GM19239 (cell line): ENCODE results near the gene SMARCA4.
"Not testable (repeated sequence)": the region's sequence is repeated elsewhere in the genome, so short reads cannot be mapped to it uniquely, and the experiment has no call there.

ENCODE experiments used
- DNase-seq: peaks from one replicate; pipeline ENCODE4 v3.0.0; 2011; ENCODE audit warnings: low spot score; ENCODE audit not compliant: insufficient read length
- FAIRE-seq: peaks from 2 replicates; lab custom pipeline; 2011; peaks lifted over from hg19 to GRCh38; lab: Jason Lieb, UNC

Gene SMARCA4

GRCh38 chr19:11058246-11059030 lies 97.6 kb downstream of the SMARCA4 start:
- DNase-seq (no peak), FAIRE-seq (no peak)

DNA sequence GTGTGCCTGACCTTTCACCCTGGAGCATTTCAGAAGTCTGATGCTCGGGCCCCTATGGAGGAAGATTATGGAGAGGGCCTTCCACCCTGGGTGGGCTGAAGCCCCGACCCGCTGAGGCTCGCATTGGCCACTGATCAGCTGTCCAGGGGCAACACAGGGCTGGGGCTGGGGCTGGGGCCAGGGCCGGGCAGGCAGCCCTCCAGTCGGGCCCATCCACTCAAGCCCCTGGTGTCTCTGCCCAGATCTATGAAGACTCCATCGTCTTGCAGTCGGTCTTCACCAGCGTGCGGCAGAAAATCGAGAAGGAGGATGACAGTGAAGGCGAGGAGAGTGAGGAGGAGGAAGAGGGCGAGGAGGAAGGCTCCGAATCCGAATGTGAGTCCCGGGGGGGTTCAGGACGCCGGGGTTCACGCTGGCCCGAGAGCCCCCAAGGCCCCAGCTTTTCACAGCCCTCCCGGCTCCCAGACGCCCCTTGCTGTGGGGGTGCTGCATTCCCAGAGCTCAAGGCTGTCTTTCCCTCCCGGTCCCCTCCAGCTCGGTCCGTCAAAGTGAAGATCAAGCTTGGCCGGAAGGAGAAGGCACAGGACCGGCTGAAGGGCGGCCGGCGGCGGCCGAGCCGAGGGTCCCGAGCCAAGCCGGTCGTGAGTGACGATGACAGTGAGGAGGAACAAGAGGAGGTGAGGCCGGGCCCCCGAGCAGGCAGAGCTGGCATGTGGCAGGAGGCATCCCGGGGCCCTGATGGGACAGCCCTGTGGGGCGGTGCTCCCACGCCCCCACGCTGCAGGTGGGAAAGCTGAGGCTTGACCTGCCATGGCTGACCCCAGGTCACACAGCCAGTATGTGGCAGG lies 98.9 kb downstream of the SMARCA4 start:
- DNase-seq: no peak
- no peak for FAIRE-seq

DNA sequence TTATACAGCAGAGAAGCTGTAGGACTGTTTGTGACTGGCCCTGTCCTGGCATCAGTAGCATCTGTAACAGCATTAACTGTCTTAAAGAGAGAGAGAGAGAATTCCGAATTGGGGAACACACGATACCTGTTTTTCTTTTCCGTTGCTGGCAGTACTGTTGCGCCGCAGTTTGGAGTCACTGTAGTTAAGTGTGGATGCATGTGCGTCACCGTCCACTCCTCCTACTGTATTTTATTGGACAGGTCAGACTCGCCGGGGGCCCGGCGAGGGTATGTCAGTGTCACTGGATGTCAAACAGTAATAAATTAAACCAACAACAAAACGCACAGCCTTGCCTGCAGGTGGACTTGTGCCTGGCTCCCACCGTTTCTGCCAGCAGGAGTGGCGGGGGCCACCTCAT lies 101.1 kb downstream of the SMARCA4 start:
- DNase-seq: no peak
- FAIRE-seq: no peak

- FAIRE-seq (no peak), DNase-seq (no peak)
These were observed 102.6 kb downstream of the SMARCA4 start for GRCh38 chr19:11063434-11063833.

GRCh38 chr19:11064831-11065303 lies 104.0 kb downstream of the SMARCA4 start:
- FAIRE-seq (no peak), DNase-seq (no peak)

GRCh38 chr19:11066326-11066725 lies 105.5 kb downstream of the SMARCA4 start:
- no peak for FAIRE-seq
- DNase-seq: no peak

GRCh38 chr19:11067356-11068113 lies 106.7 kb downstream of the SMARCA4 start:
- DNase-seq (no peak), FAIRE-seq (no peak)

DNA sequence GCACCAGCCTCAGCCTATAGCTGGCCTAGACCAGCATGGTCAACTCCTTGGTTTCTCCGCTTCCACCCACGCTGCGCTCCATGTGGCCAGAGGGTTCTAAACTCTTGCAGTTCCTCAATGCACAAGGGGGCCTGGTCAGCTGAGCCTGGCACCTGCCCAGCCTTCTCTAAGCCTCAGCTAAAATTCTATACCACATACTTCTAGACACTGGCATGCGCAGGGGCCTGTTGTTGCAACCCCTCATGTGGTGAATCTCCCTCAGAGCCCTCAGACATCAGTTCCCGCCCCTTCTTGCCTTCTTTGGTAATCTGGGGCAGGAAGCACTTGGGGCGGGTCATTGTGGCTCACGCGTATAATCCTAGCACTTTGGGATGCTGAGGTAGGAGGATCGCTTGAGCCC lies 108.7 kb downstream of the SMARCA4 start:
- FAIRE-seq (no peak), DNase-seq (no peak)

DNA sequence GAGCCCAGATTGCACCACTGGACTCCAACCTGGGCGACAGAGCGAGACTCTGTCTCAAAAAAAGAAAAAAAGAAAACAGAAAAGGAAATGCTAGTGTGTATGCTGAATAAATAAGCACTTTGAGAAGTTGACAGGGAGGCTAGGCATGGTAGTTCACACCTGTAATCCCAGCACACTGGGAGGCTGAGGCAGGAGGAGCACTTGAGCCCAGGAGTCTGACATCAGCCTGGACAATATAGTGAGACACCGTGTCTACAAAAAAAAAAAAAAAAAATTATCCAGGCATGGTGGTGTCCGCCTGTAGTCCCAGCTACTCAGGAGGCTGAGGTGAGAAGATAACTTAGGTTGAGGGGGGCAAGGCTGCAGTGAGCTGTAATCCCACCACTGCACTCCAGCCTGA lies 109.3 kb downstream of the SMARCA4 start:
- DNase-seq (no peak), FAIRE-seq (no peak)

- DNase-seq (no peak), FAIRE-seq (no peak)
These were observed 112.7 kb downstream of the SMARCA4 start for GRCh38 chr19:11073568-11073967.

- not testable (repeated sequence) for FAIRE-seq, DNase-seq
These were observed 116.0 kb downstream of the SMARCA4 start for GRCh38 chr19:11076792-11077191.

DNA sequence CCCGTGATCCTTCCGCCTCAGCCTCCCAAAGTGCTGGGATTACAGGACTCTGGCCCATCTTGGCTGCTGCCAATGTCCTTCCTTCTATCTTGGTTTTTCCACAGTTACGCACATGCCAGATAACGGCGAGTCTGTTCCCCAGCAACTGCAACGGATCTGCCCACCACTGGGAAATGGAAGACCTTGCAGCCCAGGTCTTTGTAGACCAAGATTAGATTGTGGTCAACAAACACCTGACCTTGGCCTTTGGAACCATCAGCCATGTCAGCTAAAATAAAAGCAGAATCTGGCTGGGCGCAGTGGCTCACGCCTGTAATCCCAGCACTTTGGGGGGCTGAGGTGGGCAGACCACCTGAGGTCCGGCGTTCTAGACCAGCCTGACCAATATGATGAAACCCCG lies 118.1 kb downstream of the SMARCA4 start:
- FAIRE-seq (no peak), DNase-seq (no peak)

- DNase-seq (no peak), FAIRE-seq (no peak)
These were observed 119.2 kb downstream of the SMARCA4 start for GRCh38 chr19:11079999-11080398.

DNA sequence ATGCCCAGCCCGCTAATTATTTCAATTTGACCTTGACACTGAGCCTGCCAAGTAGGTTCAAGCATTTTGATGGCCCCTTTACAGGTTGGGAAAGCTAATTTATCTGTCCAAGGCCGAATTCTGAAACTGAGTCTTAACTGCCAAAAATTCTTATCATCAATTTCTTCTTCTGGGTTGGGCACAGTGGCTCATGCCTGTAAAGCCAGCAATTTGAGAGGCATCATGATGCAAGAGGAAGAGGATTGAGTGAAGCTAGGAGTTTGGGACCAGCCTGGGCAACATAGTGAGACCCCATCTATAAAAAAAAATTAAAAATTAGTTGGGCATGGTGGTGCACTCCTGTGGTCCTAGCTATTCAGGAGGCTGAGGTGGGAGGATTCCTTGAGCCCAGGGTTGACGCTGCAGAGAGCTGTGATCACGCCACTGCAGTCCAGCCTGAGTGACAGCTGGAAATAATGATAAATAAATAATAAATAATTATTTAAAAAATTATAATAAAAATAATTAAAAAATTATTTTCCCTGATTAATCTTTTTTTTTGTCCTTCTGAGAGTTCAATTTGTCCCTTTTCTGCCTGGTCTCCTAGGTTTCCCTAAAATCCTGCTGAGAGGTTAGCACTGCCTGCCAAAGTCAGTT lies 127.2 kb downstream of the SMARCA4 start:
- FAIRE-seq (no peak), DNase-seq (no peak)

GRCh38 chr19:11088506-11089253 lies 127.8 kb downstream of the SMARCA4 start:
- no peak for FAIRE-seq
- DNase-seq: no peak

DNA sequence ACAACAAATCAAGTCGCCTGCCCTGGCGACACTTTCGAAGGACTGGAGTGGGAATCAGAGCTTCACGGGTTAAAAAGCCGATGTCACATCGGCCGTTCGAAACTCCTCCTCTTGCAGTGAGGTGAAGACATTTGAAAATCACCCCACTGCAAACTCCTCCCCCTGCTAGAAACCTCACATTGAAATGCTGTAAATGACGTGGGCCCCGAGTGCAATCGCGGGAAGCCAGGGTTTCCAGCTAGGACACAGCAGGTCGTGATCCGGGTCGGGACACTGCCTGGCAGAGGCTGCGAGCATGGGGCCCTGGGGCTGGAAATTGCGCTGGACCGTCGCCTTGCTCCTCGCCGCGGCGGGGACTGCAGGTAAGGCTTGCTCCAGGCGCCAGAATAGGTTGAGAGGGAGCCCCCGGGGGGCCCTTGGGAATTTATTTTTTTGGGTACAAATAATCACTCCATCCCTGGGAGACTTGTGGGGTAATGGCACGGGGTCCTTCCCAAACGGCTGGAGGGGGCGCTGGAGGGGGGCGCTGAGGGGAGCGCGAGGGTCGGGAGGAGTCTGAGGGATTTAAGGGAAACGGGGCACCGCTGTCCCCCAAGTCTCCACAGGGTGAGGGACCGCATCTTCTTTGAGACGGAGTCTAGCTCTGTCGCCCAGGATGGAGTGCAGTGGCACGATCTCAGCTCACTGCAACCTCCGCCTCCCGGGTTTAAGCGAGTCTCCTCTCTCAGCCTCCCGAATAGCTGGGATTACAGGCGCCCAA lies 128.6 kb downstream of the SMARCA4 start, which contains the start of gene LDLR:
TSS of gene LDLR (plus strand) at position 210 of the 760 bp plus-strand sequence. CDS start at position 296, 86 bp downstream.
- DNase-seq: peak; percentile 69

DNA sequence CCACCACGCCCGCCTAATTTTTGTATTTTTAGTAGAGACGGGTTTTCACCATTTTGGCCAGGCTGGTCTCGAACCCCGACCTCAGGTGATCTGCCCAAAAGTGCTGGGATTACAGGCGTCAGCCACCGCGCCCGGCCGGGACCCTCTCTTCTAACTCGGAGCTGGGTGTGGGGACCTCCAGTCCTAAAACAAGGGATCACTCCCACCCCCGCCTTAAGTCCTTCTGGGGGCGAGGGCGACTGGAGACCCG lies 129.1 kb downstream of the SMARCA4 start:
- FAIRE-seq, DNase-seq: not testable (repeated sequence)

More for the DNA sequence above, 128.6 kb downstream of the SMARCA4 start, which contains the start of gene LDLR:
- FAIRE-seq: peak; percentile 96

DNA sequence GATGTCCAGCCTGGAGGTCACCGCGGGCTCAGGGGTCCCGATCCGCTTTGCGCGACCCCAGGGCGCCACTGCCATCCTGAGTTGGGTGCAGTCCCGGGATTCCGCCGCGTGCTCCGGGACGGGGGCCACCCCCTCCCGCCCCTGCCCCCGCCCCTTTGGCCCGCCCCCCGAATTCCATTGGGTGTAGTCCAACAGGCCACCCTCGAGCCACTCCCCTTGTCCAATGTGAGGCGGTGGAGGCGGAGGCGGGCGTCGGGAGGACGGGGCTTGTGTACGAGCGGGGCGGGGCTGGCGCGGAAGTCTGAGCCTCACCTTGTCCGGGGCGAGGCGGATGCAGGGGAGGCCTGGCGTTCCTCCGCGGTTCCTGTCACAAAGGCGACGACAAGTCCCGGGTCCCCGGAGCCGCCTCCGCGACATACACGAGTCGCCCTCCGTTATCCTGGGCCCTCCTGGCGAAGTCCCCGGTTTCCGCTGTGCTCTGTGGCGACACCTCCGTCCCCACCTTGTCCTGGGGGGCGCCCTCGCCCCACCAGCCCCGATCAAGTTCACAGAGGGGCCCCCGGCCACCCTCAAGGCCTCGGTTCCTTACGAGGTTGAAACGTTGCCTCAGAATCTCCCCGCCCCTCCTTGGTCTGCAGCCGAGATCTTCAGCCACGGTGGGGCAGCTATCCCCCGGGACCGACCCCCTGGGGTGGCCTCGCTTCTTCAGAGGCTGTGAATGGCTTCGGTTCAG lies 129.6 kb downstream of the SMARCA4 start:
- FAIRE-seq (peak; percentile 59), DNase-seq (peak; percentile 80)
